DMS114 treated with DMSO at 0.1 percent for 48 hours (cell line): ENCODE measurements around the gene BCAS3.
A peak's percentile ranks its signal among the peaks of the same experiment; 100 is the strongest.
"Not testable (repeated sequence)": the region's sequence is repeated elsewhere in the genome, so short reads cannot be mapped to it uniquely, and the experiment has no call there.

Experiments used
- DNase-seq: peaks from one replicate; lab custom pipeline; 2025; ENCODE audit not compliant: unreplicated experiment; lab: John Stamatoyannopoulos, UW

BCAS3 gene

GRCh38 chr17:60863892-60864707, 186.4 kb downstream of the BCAS3 start:
- DNase-seq = peak; percentile 67

DNA sequence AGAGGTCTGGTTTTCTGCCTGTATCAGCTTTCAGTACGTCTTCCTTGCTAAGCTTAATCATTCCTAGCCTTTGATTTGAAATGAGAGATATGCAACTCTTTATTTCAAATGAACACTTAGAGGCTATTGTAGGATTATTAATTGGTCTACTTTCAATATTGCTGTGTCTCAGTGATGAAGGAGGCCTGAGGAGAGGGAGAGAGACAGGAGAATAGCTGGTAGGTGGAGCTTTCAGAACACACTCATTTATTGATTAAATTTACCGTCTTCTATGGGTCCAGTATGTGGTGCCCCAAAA, 187.0 kb downstream of the BCAS3 start:
- no peak for DNase-seq

DNA sequence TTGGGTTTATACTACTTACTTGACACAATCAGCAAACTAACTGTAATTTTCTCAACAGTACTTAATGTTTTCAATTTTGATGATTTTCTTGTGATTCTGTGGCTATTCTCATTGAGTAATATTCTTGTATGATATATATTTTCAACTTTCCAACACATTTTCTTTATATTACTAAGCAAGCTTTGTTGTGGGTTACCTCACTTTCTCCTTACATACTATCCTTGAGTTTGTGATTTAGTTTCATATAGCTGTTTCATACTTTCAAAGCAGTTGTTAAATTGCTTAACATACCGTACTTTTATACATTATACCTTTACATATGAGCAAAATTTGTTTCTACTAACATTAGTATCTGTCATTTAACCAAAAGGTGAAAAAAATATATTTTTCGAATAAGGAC, 197.1 kb downstream of the BCAS3 start:
- no peak for DNase-seq

- DNase-seq = not testable (repeated sequence)
These were observed 209.3 kb downstream of the BCAS3 start for GRCh38 chr17:60886731-60887613.

DNA sequence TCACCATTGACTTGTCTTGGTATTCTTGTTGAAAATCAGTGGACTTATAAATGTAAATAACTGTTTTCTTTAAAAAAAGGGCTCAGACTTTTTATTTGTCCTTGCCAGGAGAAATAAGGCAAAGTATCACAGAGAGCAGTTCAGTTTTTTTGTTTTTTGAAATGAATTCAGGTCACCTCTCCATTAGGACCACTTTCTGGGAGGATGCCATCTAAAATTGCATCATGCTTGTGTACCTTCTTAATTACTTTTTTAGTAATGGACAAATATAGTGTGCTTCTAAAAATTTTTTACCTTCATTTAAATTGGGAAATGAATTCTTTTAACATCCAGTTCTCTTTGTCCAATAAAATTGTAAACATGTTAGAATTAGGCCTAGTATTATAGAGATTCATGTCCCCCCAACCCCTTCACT, 210.0 kb downstream of the BCAS3 start:
- DNase-seq = no peak

DNA sequence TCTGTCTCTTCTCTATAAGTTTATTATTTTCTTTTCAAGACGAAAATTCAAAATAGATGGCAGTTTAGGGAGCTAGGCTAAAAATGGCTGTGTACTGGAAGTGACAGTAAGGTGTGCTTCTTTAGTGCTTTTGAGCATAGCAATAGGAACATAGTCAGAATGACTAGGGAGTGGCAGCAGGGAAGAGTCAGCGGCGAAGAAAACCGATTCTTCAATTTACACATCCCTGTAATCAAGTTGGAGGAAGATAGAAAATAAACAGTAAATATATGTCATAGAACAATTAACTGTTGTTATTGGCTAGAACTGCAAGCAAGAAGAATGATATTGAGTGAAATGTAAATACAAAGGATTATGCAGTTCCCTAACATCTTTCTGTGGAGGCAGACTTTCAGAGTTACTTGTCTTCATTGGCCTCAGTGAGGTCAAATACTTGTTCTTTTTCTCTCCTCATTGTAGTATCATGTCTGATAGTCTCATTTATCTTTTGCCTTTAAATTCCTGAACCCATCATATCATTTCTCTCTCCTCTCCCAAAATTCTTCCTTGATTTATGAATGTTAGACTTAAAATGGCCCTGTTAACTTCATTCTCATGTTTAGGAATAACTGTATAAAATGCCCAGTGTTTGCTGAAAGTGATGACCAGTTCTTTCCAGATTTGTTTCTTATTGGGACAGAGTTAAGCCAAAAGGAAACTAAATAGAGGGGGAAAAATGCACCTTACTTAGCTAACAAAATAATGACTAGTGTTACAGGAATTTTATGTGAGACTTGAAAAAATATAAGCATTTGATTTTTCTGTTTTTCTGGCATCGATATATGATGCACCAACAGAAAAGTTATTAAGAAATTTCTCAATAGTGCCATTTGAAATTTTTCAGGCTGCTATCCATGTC, 211.4 kb downstream of the BCAS3 start:
- no peak for DNase-seq

DNA sequence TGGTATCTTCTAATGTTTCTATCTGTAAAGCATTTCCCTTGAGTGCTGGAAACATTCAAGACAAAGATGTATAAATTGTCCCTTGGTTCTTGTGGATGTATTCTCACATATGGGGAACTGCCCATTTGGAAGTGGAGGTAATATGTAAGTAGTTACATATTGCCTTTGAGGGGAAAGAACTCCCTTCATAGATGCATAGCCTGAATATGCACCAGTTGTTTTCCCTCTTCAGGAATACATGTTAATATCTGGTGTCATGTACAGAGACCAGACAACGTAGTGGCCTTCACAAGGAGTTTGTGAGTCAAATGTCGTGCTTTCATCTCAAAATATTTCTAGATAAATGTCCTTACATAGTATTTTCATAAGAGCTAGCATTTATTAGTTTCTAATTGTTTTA, 213.5 kb downstream of the BCAS3 start:
- no peak for DNase-seq

DNA sequence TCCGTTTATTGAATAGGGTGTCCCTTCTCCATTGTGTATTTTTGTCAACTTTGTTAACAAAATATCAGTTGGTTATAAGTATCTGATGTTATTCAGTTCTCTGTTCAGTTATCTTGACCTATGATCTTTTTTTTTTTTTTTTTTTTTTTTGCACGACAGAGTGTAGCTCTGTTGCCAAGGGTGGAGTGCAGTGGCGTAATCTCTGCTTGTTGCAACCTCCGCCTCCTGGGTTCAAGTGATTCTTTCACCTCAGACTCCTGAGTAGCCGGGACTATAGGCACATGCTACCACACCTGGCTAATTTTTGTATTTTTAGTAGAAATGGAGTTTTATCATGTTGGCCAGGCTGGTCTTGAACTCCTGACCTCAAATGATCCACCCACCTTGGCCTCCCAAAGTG, 215.8 kb downstream of the BCAS3 start:
- DNase-seq = no peak

DNA sequence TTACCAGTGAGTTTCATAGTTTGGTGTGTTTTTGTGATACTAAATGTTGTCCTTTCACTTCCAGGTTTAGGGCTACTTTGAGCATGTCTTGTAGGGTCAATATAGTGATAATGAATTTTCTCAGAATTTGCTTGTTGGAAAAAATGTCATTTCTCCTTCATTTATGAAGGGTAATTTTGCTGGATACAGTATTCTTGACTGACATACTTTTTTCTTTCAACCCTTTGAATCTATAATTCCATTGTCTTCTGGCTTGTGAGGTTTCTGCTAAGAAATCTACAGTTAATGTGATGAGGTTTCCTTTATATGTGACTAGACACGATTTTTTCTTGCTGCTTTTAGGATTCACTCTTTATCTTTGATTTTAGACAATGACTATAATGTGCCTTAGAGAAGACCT, 219.3 kb downstream of the BCAS3 start:
- DNase-seq = no peak

GRCh38 chr17:60899115-60899514, 221.5 kb downstream of the BCAS3 start:
- no peak for DNase-seq

DNA sequence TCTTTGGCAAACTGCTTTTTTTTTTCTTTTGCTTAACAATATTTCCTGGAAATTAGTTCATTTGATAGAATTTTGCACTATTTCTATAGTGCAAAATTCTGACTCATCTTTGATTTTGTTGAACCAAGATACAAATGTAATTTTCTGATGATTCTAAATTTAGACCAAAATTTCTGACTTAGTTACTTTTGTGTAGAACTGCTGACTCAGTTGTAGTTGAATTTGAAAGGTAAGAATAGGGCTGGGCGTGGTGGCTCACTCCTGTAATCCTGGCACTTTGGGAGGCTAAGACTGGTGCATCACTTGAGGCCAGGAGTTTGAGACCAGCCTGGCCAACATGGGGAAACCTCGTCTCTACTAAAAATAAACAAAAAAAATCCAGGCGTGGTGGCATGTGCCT, 223.0 kb downstream of the BCAS3 start:
- no peak for DNase-seq

- no peak for DNase-seq
These were observed 223.6 kb downstream of the BCAS3 start for GRCh38 chr17:60901242-60901641.

- DNase-seq = peak; percentile 60
These were observed 224.2 kb downstream of the BCAS3 start for GRCh38 chr17:60901806-60902205.

DNA sequence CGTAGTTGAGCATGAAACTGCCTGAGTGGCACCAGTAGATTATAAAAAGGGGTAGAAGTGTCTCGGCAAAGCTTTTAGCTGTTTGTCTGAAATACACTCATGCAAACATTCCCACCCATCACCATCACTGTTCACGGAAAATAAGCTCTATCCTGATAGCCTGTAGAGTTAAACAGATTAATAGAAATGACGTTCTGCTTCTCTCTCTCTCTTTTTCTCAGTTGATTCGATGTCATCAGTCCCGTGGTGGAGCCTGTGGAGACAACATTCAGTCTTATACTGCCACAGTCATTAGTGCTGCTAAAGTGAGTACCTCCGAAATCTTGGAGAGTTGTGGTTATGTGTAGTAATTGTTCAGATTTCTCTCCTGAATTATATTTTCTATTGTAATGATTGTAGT, 224.7 kb downstream of the BCAS3 start:
- peak; percentile 72 for DNase-seq

GRCh38 chr17:60904582-60904981, 226.9 kb downstream of the BCAS3 start:
- DNase-seq = no peak

DNA sequence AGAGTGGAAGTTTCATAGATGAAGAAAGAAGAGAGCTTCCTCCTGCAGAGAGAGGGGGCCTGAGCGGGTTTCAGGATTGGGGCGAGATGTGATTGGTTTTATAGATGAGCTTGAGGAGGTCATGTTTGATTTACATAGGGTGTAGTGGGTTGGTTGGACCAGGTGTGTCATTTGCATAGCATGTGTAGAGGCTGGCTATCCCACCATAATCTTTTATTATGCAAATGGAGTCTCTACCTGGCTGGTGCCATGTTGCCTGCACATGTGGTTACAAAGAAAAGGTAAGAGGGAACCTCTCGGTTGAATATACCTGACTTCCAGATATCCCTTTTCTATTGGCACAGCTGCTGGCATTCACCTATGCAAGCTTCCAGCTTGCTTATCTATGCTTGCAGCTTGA, 228.1 kb downstream of the BCAS3 start:
- DNase-seq = no peak

DNA sequence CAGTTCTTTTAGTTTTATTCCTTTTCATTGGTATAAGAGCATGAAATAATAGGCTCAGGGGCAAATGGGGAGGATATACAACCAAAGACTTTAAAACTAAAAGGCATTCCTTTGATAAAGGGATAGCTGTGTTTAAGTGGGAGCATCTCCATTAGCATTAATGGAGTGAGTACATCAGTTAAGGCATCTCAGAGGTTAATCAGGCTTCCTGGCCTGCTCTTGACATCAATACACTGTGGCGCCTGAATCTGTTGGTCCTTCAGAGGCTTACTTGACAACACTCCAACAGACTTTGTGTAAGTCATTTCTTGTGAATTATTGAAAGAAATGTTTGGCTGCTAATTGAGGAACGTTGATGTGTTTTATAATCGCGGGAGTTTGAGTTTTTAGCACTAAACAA, 230.7 kb downstream of the BCAS3 start:
- peak; percentile 72 for DNase-seq

- no peak for DNase-seq
These were observed 231.8 kb downstream of the BCAS3 start for GRCh38 chr17:60909405-60909804.

- no peak for DNase-seq
These were observed 232.8 kb downstream of the BCAS3 start for GRCh38 chr17:60910415-60910814.

DNA sequence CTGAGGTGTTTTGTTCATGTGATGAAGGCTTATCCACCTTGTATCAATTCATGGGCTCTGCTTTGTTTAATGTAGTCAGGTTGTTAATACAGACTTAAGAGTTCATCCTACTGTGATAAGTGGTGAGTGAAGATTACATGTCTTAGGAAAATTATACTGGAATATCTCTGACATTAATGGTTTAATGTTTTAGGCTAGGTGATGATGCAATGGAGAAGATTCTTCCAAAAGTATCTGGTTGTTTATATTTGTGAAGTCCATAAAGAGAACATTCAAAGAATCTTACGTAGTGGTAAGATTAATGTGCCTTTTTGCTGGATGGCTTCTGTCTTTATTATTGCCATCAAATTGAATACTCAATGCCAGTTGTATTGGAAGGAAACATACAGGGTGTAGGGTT, 236.4 kb downstream of the BCAS3 start:
- no peak for DNase-seq

DNA sequence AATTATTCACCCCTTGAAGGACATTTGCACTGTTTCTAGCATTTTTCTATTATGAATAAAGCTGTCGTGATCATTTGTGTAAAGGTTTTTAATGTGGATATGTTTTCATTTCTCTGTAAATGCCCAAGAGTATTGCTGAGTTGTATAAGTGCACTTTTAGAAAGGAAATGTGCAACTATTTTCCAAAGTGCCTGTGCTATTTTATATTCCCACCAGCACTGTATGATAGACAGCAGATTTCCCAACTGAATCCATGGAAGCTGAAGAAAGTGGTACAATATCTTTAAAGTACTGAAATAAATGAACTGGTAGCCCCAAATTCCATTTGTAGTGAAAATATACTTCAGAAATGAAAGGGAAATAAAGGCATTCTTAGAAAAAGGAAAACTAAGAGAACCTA, 238.4 kb downstream of the BCAS3 start:
- no peak for DNase-seq
